HG02588 (cell line): ENCODE data around the gene DIPK1B.

Experiments used
- ATAC-seq: cut with Tn5 transposase; IDR thresholded peaks from one replicate; pipeline ENCODE4 v1.9.1; 2021; ENCODE audit warnings: mild to moderate bottlenecking, moderate library complexity; ENCODE audit not compliant: unreplicated experiment

The DIPK1B gene

GRCh38 chr9:136733611-136734010 lies 21.2 kb downstream of the DIPK1B start:
- ATAC-seq = no peak

GRCh38 chr9:136734837-136735496 lies 22.6 kb downstream of the DIPK1B start:
- ATAC-seq = no peak

GRCh38 chr9:136735812-136736480 lies 23.6 kb downstream of the DIPK1B start:
- no peak for ATAC-seq

GRCh38 chr9:136738960-136739359 lies 26.6 kb downstream of the DIPK1B start:
- no peak for ATAC-seq

- no peak for ATAC-seq
Measured at GRCh38 chr9:136739509-136739908, 27.1 kb downstream of the DIPK1B start.

GRCh38 chr9:136740069-136740468 lies 27.7 kb downstream of the DIPK1B start:
- ATAC-seq = no peak

GRCh38 chr9:136740491-136740890 lies 28.1 kb downstream of the DIPK1B start:
- ATAC-seq = no peak

GRCh38 chr9:136740971-136741882 lies 28.9 kb downstream of the DIPK1B start:
- no peak for ATAC-seq

- no peak for ATAC-seq
Measured at GRCh38 chr9:136741883-136742571, 29.7 kb downstream of the DIPK1B start.

GRCh38 chr9:136742591-136743391 lies 30.4 kb downstream of the DIPK1B start, which contains the start of gene LCN10:
Gene LCN10 (minus strand): TSS chr9:136742940. CDS start chr9:136742903, 37 bp downstream.
- ATAC-seq = no peak

GRCh38 chr9:136743639-136744211 lies 31.4 kb downstream of the DIPK1B start:
- ATAC-seq = no peak

- ATAC-seq = no peak
Measured at GRCh38 chr9:136744773-136745172, 32.4 kb downstream of the DIPK1B start.

GRCh38 chr9:136745389-136746154 lies 33.2 kb downstream of the DIPK1B start:
- ATAC-seq = no peak

GRCh38 chr9:136746155-136746490 lies 33.8 kb downstream of the DIPK1B start:
- ATAC-seq = no peak

- no peak for ATAC-seq
Measured at GRCh38 chr9:136746621-136747020, 34.2 kb downstream of the DIPK1B start.

GRCh38 chr9:136747161-136748060 lies 35.0 kb downstream of the DIPK1B start:
- no peak for ATAC-seq

- no peak for ATAC-seq
Measured at GRCh38 chr9:136748201-136748600, 35.8 kb downstream of the DIPK1B start, which contains the start of gene LCN6. Gene LCN6 (minus strand): TSS chr9:136748525. CDS start chr9:136748483, 42 bp downstream.
